Body of pancreas (tissue), 4 donors: Measurements from ENCODE around the gene GLI3. TPM values are rescaled to one million over a fixed set of nuclear protein-coding genes. Genes with fewer than 3 reads are reported as not detected.

Experiments used
- ATAC-seq: fragments of 150-250 bp; one replicate; pipeline ENCODE4 v1.9.1; 2016
- DNase-seq, 4 donors: peaks; one replicate each; pipeline ENCODE4 v3.0.0-alpha.2; 2019
- H3K27ac ChIP-seq, 4 donors: fragments of 200-600 bp; sonication (generic); 1 replicate in 3 of 4; 2 replicates in 1 of 4; pipeline versions ENCODE4 v1.5.1 to v1.6.1; 2016 to 2019; ENCODE audit warnings: mild to moderate bottlenecking in 1 of 4, mixed read lengths in 1 of 4, moderate library complexity in 1 of 4
- H3K27me3 ChIP-seq, 2 donors: fragments of 200-600 bp; sonication (generic); one replicate each; pipeline ENCODE4 v1.6.0; 2016; ENCODE audit warnings: mild to moderate bottlenecking in 1 of 2
- H3K36me3 ChIP-seq, 2 donors: fragments of 200-600 bp; sonication (generic); replicated peaks in 1 of 2; 2 replicates each; pipeline ENCODE4 v1.5.1; 2016; ENCODE audit warnings: low read depth in 2 of 2; ENCODE audit not compliant: insufficient read depth in 1 of 2
- H3K4me1 ChIP-seq: fragments of 200-600 bp; sonication (generic); one replicate; pipeline ENCODE4 v1.6.0; 2016
- H3K4me3 ChIP-seq, 2 donors: fragments of 200-600 bp; sonication (generic); 1 replicate in 1 of 2; 2 replicates in 1 of 2; pipeline ENCODE4 v1.5.1; 2016 to 2019
- H3K9me3 ChIP-seq, 3 donors: fragments of 200-600 bp; sonication (generic); 1 replicate in 2 of 3; 2 replicates in 1 of 3; pipeline ENCODE4 v1.5.1; 2016
- POLR2A ChIP-seq, 3 donors: fragments of 450-650 bp; IDR thresholded peaks; one replicate each; pipeline ENCODE4 v1.6.1; 2016; ENCODE audit warnings: antibody characterized with exemption in 3 of 3, mild to moderate bottlenecking in 2 of 3
- WGBS, 2 donors: methylation state at CpG; one replicate each; pipeline ENCODE4 v1.1.5; 2017; 5-methylcytosine and 5-hydroxymethylcytosine counted together
- intact Hi-C: fragments of 100-400 bp; cut with DNase I; formaldehyde crosslinking; loops from one replicate; pipeline ENCODE4 v1.15.1; 2023
- total RNA-seq, 2 donors: library from RNA; depleted of rRNA; stranded (reverse); fragments of >200 nt; gene quantifications; one replicate each; pipeline ENCODE4 v1.1.0, GENCODE V29; 2016
- TF ChIP-seq, protein P1 (sequence below), 7 experiments: fragments of 450-650 bp in 4 of 7; fragments of 200-600 bp in 3 of 7; sonication (generic) in 3 of 7; IDR thresholded peaks; one replicate each; pipeline ENCODE4 v1.5.1; 2016 to 2019; ENCODE audit warnings: antibody characterized with exemption in 7 of 7

GLI3 gene
- total RNA-seq, 2 donors from 2014 or later: 1.0 to 2.0 TPM

DNA sequence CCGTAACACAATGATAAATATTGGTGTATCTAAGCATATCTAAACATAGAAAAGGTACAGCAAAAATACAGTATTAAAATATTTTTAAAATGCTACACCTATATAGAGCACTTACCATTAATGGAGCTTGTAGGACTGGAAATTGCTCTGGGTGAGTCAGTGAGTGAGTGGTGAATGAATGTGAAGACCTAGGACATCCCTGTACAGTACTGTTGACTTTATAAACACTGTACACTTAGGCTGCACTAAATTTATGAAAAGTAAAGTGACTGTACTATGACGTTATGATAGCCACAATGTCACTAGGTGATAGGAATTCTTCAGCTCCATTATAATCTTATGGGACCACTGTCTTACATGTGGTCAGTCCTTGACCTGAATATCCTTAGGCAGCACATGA, 147.0 kb downstream of the GLI3 start:
- no peaks in the 10 kb centered on the region for H3K36me3 ChIP-seq
- DNase-seq (no peak), ATAC-seq (no peak)
- H3K27me3 ChIP-seq: no peaks in the 10 kb centered on the region
- no peak overlapping the region for H3K27ac ChIP-seq
- no peak for TF ChIP-seq POLR2A (IDR thresholded peaks at IDR 0.05)
- TF ChIP-seq, protein P1, sequence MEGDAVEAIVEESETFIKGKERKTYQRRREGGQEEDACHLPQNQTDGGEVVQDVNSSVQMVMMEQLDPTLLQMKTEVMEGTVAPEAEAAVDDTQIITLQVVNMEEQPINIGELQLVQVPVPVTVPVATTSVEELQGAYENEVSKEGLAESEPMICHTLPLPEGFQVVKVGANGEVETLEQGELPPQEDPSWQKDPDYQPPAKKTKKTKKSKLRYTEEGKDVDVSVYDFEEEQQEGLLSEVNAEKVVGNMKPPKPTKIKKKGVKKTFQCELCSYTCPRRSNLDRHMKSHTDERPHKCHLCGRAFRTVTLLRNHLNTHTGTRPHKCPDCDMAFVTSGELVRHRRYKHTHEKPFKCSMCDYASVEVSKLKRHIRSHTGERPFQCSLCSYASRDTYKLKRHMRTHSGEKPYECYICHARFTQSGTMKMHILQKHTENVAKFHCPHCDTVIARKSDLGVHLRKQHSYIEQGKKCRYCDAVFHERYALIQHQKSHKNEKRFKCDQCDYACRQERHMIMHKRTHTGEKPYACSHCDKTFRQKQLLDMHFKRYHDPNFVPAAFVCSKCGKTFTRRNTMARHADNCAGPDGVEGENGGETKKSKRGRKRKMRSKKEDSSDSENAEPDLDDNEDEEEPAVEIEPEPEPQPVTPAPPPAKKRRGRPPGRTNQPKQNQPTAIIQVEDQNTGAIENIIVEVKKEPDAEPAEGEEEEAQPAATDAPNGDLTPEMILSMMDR (IDR thresholded peaks at IDR 0.05): no peak
- no peak overlapping the region for H3K4me3 ChIP-seq
- H3K4me1 ChIP-seq: no peaks in the 10 kb centered on the region
- H3K9me3 ChIP-seq: no peaks in the 10 kb centered on the region
- intact Hi-C loops: no loop called here
- WGBS, 2 donors: 81 to 88% methylated on average over 2 of the region's 2 CpGs

DNA sequence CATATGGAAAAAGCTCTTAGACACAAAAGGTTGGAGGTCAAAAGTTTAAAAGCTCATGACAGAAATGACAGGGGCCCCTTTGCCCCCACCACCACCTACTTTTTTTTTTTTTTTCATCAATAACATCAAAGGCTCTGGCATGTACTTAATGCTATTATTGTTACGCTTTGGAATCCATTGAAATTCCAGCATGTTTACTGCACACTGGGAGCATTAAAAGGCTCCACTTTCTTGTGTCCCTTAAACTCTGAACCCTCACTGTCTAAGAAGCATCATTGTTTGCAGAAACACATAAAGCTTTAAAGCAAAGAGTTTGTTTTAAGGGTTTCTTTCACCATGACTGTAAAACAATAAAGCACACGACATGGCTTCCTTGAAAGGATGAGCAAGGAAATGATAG, 149.4 kb downstream of the GLI3 start:
- H3K9me3 ChIP-seq: no peaks in the 10 kb centered on the region
- 56 to 57% methylated on average over 2 of the region's 2 CpGs for WGBS, 2 donors
- ATAC-seq (no peak), DNase-seq (no peak)
- H3K4me3 ChIP-seq: no peak overlapping the region
- H3K27me3 ChIP-seq: no peaks in the 10 kb centered on the region
- H3K4me1 ChIP-seq: no peaks in the 10 kb centered on the region
- no peaks in the 10 kb centered on the region for H3K36me3 ChIP-seq
- intact Hi-C loops: no loop called here
- TF ChIP-seq, protein P1 (IDR thresholded peaks at IDR 0.05): no peak
- no peak for TF ChIP-seq POLR2A (IDR thresholded peaks at IDR 0.05)
- no peak overlapping the region for H3K27ac ChIP-seq

DNA sequence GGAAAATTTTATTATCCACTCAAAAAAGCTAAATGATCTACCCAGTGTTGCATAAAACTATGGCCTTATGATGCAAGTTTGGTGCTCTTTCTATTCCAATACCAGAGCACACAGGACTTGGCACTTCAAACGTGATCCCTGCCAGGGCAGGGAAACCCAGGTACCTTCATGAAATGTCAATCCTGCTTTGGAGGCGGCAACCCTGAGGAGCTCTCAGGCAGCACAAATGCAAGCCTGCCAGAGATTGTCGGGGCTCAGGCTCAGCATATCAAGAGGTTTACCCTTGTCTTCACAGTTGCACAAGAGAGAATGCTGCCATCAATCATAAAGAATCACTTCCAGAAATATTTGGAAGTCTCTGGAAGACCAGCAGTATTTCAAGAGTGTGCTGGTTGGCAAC, 151.5 kb downstream of the GLI3 start:
- H3K36me3 ChIP-seq: no peaks in the 10 kb centered on the region
- no peaks in the 10 kb centered on the region for H3K9me3 ChIP-seq
- TF ChIP-seq, protein P1 (IDR thresholded peaks at IDR 0.05): no peak
- TF ChIP-seq POLR2A (IDR thresholded peaks at IDR 0.05): no peak
- WGBS, 2 donors: 63 to 69% methylated on average over 3 of the region's 3 CpGs
- no peaks in the 10 kb centered on the region for H3K4me1 ChIP-seq
- H3K4me3 ChIP-seq: no peak overlapping the region
- no peak overlapping the region for H3K27ac ChIP-seq
- intact Hi-C loops: no loop called here
- ATAC-seq (no peak), DNase-seq (no peak)
- H3K27me3 ChIP-seq: no peaks in the 10 kb centered on the region

DNA sequence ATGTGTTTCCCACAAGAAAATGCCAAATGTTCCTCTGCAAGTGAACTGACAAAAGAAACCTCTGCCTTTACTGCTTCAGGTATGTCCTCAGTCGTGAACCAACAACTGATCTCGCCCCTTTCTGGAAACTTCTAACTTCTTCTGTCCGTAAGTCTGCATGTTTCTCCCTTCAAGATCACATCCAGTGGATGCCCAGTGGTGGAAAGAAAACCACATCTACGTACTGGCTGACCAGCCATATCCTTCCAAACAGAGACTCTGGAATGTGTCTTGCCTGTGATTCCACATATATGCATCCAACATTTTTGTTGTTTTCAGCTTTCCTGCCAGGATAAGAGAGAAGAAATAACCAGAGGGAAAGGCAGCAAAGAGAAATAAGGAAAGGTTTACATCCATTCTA, 152.7 kb downstream of the GLI3 start:
- Histone ChIP-seq H3K4me3 (no peak overlapping the region), H3K4me1 (no peaks in the 10 kb centered on the region), H3K36me3 (no peaks in the 10 kb centered on the region), H3K9me3 (no peaks in the 10 kb centered on the region), H3K27ac (no peak overlapping the region), H3K27me3 (no peaks in the 10 kb centered on the region)
- no peak for DNase-seq
- TF ChIP-seq, protein P1 (IDR thresholded peaks at IDR 0.05): no peak
- no peak for TF ChIP-seq POLR2A (IDR thresholded peaks at IDR 0.05)
- no peak for ATAC-seq
- WGBS, 2 donors: 70 to 72% methylated on average over 4 of the region's 4 CpGs
- intact Hi-C loops: no loop called here

DNA sequence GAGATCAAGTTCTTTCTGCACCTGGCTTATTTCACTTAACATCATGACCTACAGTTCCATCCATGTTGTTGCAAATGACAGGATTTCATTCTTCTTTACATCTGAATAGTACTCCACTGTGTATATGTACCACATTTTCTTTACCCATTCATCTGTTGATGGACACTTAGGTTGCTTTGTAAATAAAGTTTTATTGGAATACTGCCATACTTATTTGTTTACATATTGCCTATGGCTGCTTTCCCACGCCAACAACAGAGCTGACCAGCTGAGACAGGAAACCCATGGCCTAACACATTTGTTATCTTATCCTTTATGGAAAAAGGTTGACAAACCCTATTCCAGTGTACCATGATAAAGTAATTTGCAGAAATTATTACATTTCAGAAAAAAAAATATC, 153.7 kb downstream of the GLI3 start:
- no peaks in the 10 kb centered on the region for H3K27me3 ChIP-seq
- intact Hi-C loops: no loop called here
- WGBS, 2 donors: 70 to 97% methylated on average over 1 of the region's 1 CpG
- H3K36me3 ChIP-seq: no peaks in the 10 kb centered on the region
- TF ChIP-seq, protein P1 (IDR thresholded peaks at IDR 0.05): no peak
- TF ChIP-seq POLR2A (IDR thresholded peaks at IDR 0.05): no peak
- H3K4me3 ChIP-seq: no peak overlapping the region
- DNase-seq: no peak
- no peaks in the 10 kb centered on the region for H3K4me1 ChIP-seq
- no peaks in the 10 kb centered on the region for H3K9me3 ChIP-seq
- no peak for ATAC-seq
- H3K27ac ChIP-seq: no peak overlapping the region
